GM12878 (cell line): ENCODE measurements around the gene SLC25A43. TPM values are rescaled to one million over a fixed set of nuclear protein-coding genes. Genes with fewer than 3 reads are reported as not detected.

Experiments used
- ATAC-seq: fragments of 200-7000 bp; cut with Tn5 transposase; 3 replicates; pipeline ENCODE4 v1.9.1; 2020; ENCODE audit warnings: mild to moderate bottlenecking, moderate library complexity
- BruUV-seq: library from RNA; stranded (reverse); fragments of 400-500 nt; replicated peaks from 2 replicates; lab custom pipeline; 2021; lab: Mats Ljungman, UMichigan
- CTCF ChIA-PET: fragments of 300-600 bp; sonication (Branson Sonifier 250); formaldehyde crosslinking; extraction: SDS; loops from one replicate; lab custom pipeline; 2021; ENCODE audit warnings: inconsistent platforms; lab: Yijun Ruan, JAX
- POLR2A ChIA-PET: fragments of 350-600 bp; formaldehyde crosslinking; extraction: SDS; loops from one replicate; lab custom pipeline; 2021; ENCODE audit warnings: inconsistent platforms; lab: Charles Lee
- RAD21 ChIA-PET: fragments of 300-600 bp; sonication (Branson Sonifier 250); formaldehyde crosslinking; loops from one replicate; lab custom pipeline; 2023; ENCODE audit warnings: antibody characterized with exemption; ENCODE audit not compliant: unreplicated experiment; lab: Charles Lee
- SMC1A ChIA-PET: fragments of 300-600 bp; sonication (Branson Sonifier 250); formaldehyde crosslinking; loops from one replicate; lab custom pipeline; 2023; ENCODE audit not compliant: unreplicated experiment, uncharacterized antibody; lab: Charles Lee
- DNase-seq: peaks from one replicate; pipeline ENCODE4 v3.0.0-alpha.2; 2011; ENCODE audit warnings: low read depth, low spot score
- FAIRE-seq: peaks from 3 replicates; lab custom pipeline; 2011; peaks lifted over from hg19 to GRCh38; lab: Jason Lieb, UNC
- H2AFZ ChIP-seq: 2 replicates; pipeline ENCODE4 v1.6.0; 2011; ENCODE audit warnings: low read depth, low read length, control low read depth; ENCODE audit not compliant: control insufficient read depth
- H3K27ac ChIP-seq: 2 replicates; pipeline ENCODE4 v1.5.1; 2011; ENCODE audit warnings: control low read depth; ENCODE audit not compliant: control insufficient read depth, insufficient read depth
- H3K27me3 ChIP-seq, 2 experiments: replicated peaks in 1 of 2; 2 replicates each; pipeline versions ENCODE4 v1.6.0 to v1.6.1; 2011; ENCODE audit warnings: low read length in 1 of 2; ENCODE audit not compliant: control insufficient read depth in 2 of 2, insufficient read depth in 2 of 2
- H3K36me3 ChIP-seq, 2 experiments: 2 replicates each; pipeline ENCODE4 v1.5.1; 2011; ENCODE audit warnings: low read length in 1 of 2; ENCODE audit not compliant: control insufficient read depth in 2 of 2, insufficient read depth in 2 of 2
- H3K4me1 ChIP-seq: 2 replicates; pipeline ENCODE4 v1.6.1; 2011; ENCODE audit warnings: mild to moderate bottlenecking, low read length, moderate library complexity, mixed read lengths; ENCODE audit not compliant: control insufficient read depth, insufficient read depth
- H3K4me2 ChIP-seq: 2 replicates; pipeline ENCODE4 v1.6.0; 2011; ENCODE audit warnings: control low read depth; ENCODE audit not compliant: control insufficient read depth, insufficient read depth
- H3K4me3 ChIP-seq: fragments of 200-600 bp; sonication (generic); 2 replicates; pipeline ENCODE4 v1.5.1; 2016
- H3K79me2 ChIP-seq: 2 replicates; pipeline ENCODE4 v1.6.0; 2011; ENCODE audit warnings: low read length; ENCODE audit not compliant: control insufficient read depth, insufficient read depth
- H3K9ac ChIP-seq: 2 replicates; pipeline ENCODE4 v1.8.0; 2011; ENCODE audit warnings: low read length, control low read depth, mixed read lengths; ENCODE audit not compliant: control insufficient read depth, insufficient read depth
- H3K9me3 ChIP-seq: replicated peaks from 3 replicates; pipeline ENCODE4 v1.5.1; 2011; ENCODE audit warnings: mild to moderate bottlenecking, low read length; ENCODE audit not compliant: control insufficient read depth, insufficient read depth
- H4K20me1 ChIP-seq: 2 replicates; pipeline ENCODE4 v1.6.0; 2011; ENCODE audit not compliant: control insufficient read depth, insufficient read depth
- CREB1 ChIP-seq: IDR thresholded peaks from 2 replicates; pipeline ENCODE4 v1.6.1; 2012; ENCODE audit warnings: low read depth, mild to moderate bottlenecking, inconsistent platforms
- DPF2 ChIP-seq: fragments of 450-650 bp; IDR thresholded peaks from 2 replicates; pipeline ENCODE4 v1.6.1; 2017; ENCODE audit warnings: mild to moderate bottlenecking
- ELK1 ChIP-seq: IDR thresholded peaks from 2 replicates; pipeline ENCODE4 v1.6.1; 2012; ENCODE audit warnings: low read depth, low read length, improper control_type of control experiment
- HCFC1 ChIP-seq: fragments of 150-350 bp; IDR thresholded peaks from 2 replicates; pipeline ENCODE4 v1.6.1; 2014; ENCODE audit warnings: low read length
- HDGF ChIP-seq: fragments of 450-650 bp; IDR thresholded peaks from 2 replicates; pipeline ENCODE4 v1.6.1; 2016; ENCODE audit warnings: antibody characterized with exemption
- MYC ChIP-seq: IDR thresholded peaks from 2 replicates; pipeline ENCODE4 v1.6.1; 2011; ENCODE audit warnings: mild to moderate bottlenecking, low read length, moderate library complexity, inconsistent platforms; ENCODE audit not compliant: insufficient read depth, insufficient replicate concordance, insufficient read length, severe bottlenecking
- PBX3 ChIP-seq: IDR thresholded peaks from 2 replicates; pipeline ENCODE4 v1.6.1; 2011; ENCODE audit warnings: mild to moderate bottlenecking, low read depth, low read length, moderate library complexity; ENCODE audit not compliant: insufficient replicate concordance
- SMARCA5 ChIP-seq: fragments of 450-650 bp; IDR thresholded peaks from 2 replicates; pipeline ENCODE4 v1.6.1; 2017; ENCODE audit warnings: mild to moderate bottlenecking
- WGBS: methylation state at CpG from one replicate; pipeline ENCODE4 v1.1.6; 2016; ENCODE audit warnings: low lambda C conversion rate; ENCODE audit not compliant: insufficient replicate concordance, insufficient coverage; ENCODE audit errors: missing lambda C conversion rate; 5-methylcytosine and 5-hydroxymethylcytosine counted together
- in situ Hi-C: fragments of 300-500 bp; cut with MboI; formaldehyde crosslinking; loops from 9 replicates; pipeline ENCODE4 v1.14.3; 2018; ENCODE audit warnings: mixed read lengths
- intact Hi-C: fragments of 100-400 bp; cut with micrococcal nuclease; formaldehyde crosslinking; loops from one replicate; pipeline ENCODE4 v1.14.2; 2022; ENCODE audit not compliant: unreplicated experiment
- polyA plus RNA-seq, 11 experiments: library from polyadenylated mRNA; depleted of rRNA in 4 of 11; unstranded in 6 of 11; stranded (reverse) in 5 of 11; fragments of >200 nt; fragmentation: Nextera tagmentation in 4 of 11; fragmentation: Illumina TruSeq in 1 of 11; extraction: Ambion mirVana in 4 of 11; extraction: Trizol in 1 of 11; gene quantifications; 1 replicate in 1 of 11; 2 replicates in 10 of 11; pipeline versions ENCODE4 v1.2.1 to v1.2.3, GENCODE V29; 2011 to 2016; ENCODE audit warnings: inconsistent platforms in 2 of 11, missing spikeins in 2 of 11, low read depth in 1 of 11
- total RNA-seq, 4 experiments: library from RNA; depleted of rRNA in 3 of 4; stranded (reverse); fragments of >200 nt in 3 of 4; fragmentation: Illumina TruSeq in 1 of 4; extraction: Trizol in 1 of 4; gene quantifications; 2 replicates each; pipeline versions ENCODE4 v1.2.1 to v1.2.3, GENCODE V29; 2013 to 2021

Gene SLC25A43
- total and polyA plus RNA-seq, 10 of the 15 experiments (the other 5 are each of a cell fraction or from before 2014, with no cell fraction given): 2.5 to 13.5 (median 6.8) TPM

- ChIA-PET SMC1A (no interaction called here), CTCF (no interaction called here), POLR2A (no interaction called here)
- DNase-seq: no peak
- H2AFZ ChIP-seq: no peak overlapping the region
- H3K4me1 ChIP-seq: no peaks in the 10 kb centered on the region
- H4K20me1 ChIP-seq: no peaks in the 10 kb centered on the region
- H3K9ac ChIP-seq: no peak overlapping the region
- no peak overlapping the region for H3K27ac ChIP-seq
- WGBS: 55% methylated on average over 4 of the region's 4 CpGs
- H3K4me2 ChIP-seq: no peak overlapping the region
- no peak overlapping the region for H3K4me3 ChIP-seq
- TF ChIP-seq HDGF (no peak), DPF2 (no peak), SMARCA5 (no peak), MYC (no peak), CREB1 (no peak), HCFC1 (no peak)
- TF ChIP-seq, all 136 proteins: peak for 0
- Histone ChIP-seq H3K9me3 (no peaks in the 10 kb centered on the region), H3K27me3 (no peaks in the 10 kb centered on the region), H3K79me2 (no peaks in the 10 kb centered on the region), H3K36me3 (no peaks in the 10 kb centered on the region)
- no peak for ATAC-seq
- RAD21 ChIA-PET: no interaction called here
- intact Hi-C loops (no loop called here), in situ Hi-C loops (no loop called here)
- no TSS peak for BruUV-seq
- no peak for FAIRE-seq
Measured at GRCh38 chrX:119459181-119459580, 60.0 kb downstream of the SLC25A43 start.

- peaks cover 15% of the 10 kb centered on the region for H3K79me2 ChIP-seq
- H2AFZ ChIP-seq: no peak overlapping the region
- RAD21 ChIA-PET: interaction anchor here (1.0 kb wide), 1 partner anchor 310 kb away, joined by 3 read pairs; no protein-coding TSS in a partner anchor
- no peaks in the 10 kb centered on the region; the same call in 2 of the 3 replicates for H3K9me3 ChIP-seq
- H3K27ac ChIP-seq: no peak overlapping the region
- POLR2A ChIA-PET: interaction anchor here (4.5 kb wide), 1 partner anchor 12 kb away, joined by 21 read pairs; no protein-coding TSS in a partner anchor
- no peak overlapping the region for H3K9ac ChIP-seq
- no peak overlapping the region for H3K4me3 ChIP-seq
- DNase-seq (no peak), FAIRE-seq (no peak), ATAC-seq (no peak)
- intact Hi-C loops (no loop called here), in situ Hi-C loops (no loop called here)
- H3K4me2 ChIP-seq: no peak overlapping the region
- no peaks in the 10 kb centered on the region; the same call in 1 of the 2 replicates for H3K4me1 ChIP-seq
- SMC1A ChIA-PET: interaction anchor here (1.1 kb wide), 1 partner anchor 69 kb away, joined by 3 read pairs; no protein-coding TSS in a partner anchor
- H3K36me3 ChIP-seq: peaks cover 0 to 2% of the 10 kb centered on the region in 2 experiments; a peak in 1 of 4 replicates
- no peak for TF ChIP-seq PBX3
- no peak for TF ChIP-seq ELK1
- CTCF ChIA-PET: interaction anchor here (0.6 to 1.4 kb wide), 2 partner anchors 47 to 320 kb away, joined by 3 to 4 read pairs; no protein-coding TSS in a partner anchor
- H4K20me1 ChIP-seq: no peaks in the 10 kb centered on the region; the same call in 1 of the 2 replicates
- WGBS: 83% methylated on average over 3 of the region's 3 CpGs
- no peaks in the 10 kb centered on the region for H3K27me3 ChIP-seq
- no TSS peak for BruUV-seq
Measured at GRCh38 chrX:119465555-119465954, 66.4 kb downstream of the SLC25A43 start.
